Measurements from ENCODE around the gene ORAI3. TPM values are rescaled to one million over a fixed set of nuclear protein-coding genes. Genes with fewer than 3 reads are reported as not detected.

Gene ORAI3
- polyA plus RNA-seq, 1 experiment: 37.1 TPM

GRCh38 chr16:30902029-30902972 lies 46.6 kb upstream of the ORAI3 start:
- Histone ChIP-seq H3K27me3 (ENCODE audit: control insufficient read depth, insufficient read depth, low read length) (no peaks in the 10 kb centered on the region), H3K4me3 (ENCODE audit: low read depth, low read length) (peak overlapping the region; percentile 34), H3K36me3 (ENCODE audit: control insufficient read depth, insufficient read depth, low read length) (no peaks in the 10 kb centered on the region)
- DNase-seq (ENCODE audit: low read depth): no peak
- POLR2A ChIA-PET: interaction anchor here (0.6 to 1.3 kb wide), 2 partner anchors 28 to 569 kb away, joined by 3 to 4 read pairs; partner anchors contain the start of gene TGFB1I1
- CTCF ChIA-PET: interaction anchor here (0.5 to 3.6 kb wide), 24 partner anchors 11 to 132 kb away, joined by 3 to 55 read pairs (median 4); no protein-coding TSS in a partner anchor
- no peak for TF ChIP-seq CTCF (IDR thresholded peaks at IDR 0.05; ENCODE audit: insufficient read depth, low read depth, low read length)

- no peak for TF ChIP-seq CTCF (IDR thresholded peaks at IDR 0.05; ENCODE audit: insufficient read depth, low read depth, low read length)
- no peak for DNase-seq (ENCODE audit: low read depth)
- no peak overlapping the region for H3K4me3 ChIP-seq (ENCODE audit: low read depth, low read length)
- ChIA-PET POLR2A (no interaction called here), CTCF (interaction anchor here (0.5 to 3.6 kb wide), 16 partner anchors 11 to 121 kb away, joined by 3 to 55 read pairs (median 4); no protein-coding TSS in a partner anchor)
- no peaks in the 10 kb centered on the region for H3K27me3 ChIP-seq (ENCODE audit: control insufficient read depth, insufficient read depth, low read length)
- H3K36me3 ChIP-seq (ENCODE audit: control insufficient read depth, insufficient read depth, low read length): no peaks in the 10 kb centered on the region
Measured at GRCh38 chr16:30903002-30903401, 45.9 kb upstream of the ORAI3 start.

DNA sequence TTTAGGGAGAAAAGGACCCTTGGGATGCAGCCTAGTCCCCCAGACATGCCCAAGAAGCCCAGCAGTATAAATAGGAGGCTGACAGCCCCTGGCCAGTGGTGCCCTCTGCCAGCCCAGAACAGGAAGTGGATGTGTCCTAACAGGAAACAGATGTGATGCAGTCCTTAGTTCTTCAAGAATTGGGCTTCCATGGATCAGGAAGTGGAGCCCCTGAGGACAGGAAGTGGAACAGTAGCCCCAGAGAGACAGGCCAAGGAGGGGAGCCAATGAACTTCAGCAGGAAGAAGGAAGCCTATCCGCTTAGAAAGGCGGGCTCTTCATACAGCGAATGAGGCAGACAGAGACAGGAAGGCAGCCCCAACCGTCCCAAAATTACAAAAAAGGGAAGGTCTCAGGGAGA lies 45.3 kb upstream of the ORAI3 start:
- no peak for TF ChIP-seq CTCF (IDR thresholded peaks at IDR 0.05; ENCODE audit: insufficient read depth, low read depth, low read length)

DNA sequence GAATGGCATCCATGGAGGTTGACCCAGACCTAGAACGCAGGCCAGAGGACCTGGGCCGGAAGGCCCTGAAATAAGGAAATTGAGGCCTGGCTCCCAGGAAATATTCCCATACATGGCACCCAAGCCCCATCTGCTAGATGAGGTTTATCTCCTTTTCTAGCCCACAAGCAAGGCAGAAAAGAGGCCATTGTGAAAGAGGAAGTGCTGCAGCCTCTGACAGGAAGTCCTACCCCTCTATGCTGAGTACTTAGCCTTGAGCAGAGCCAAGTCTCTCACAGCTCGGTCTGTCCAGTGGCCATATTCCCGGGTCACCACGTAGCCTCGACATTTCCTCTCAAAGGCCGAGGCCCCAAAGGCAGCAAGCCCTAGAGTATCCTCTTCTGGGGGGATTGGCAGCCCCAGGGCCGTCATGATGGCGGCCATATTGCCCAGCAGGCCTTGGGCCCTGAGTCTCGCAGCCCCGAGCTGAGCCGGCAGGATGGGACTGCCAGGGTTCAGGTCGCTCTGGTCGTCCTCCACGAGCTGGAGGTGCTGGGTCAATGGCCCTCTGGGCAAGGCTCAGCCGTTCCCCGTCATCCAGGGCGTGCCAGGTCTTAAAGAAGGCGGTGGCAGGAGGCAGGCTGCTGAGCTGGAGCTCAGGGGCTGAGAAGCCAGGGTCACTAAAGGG lies 44.6 kb upstream of the ORAI3 start:
- POLR2A ChIA-PET: no interaction called here
- Histone ChIP-seq H3K4me3 (ENCODE audit: low read depth, low read length) (no peak overlapping the region), H3K36me3 (ENCODE audit: control insufficient read depth, insufficient read depth, low read length) (no peaks in the 10 kb centered on the region), H3K27me3 (ENCODE audit: control insufficient read depth, insufficient read depth, low read length) (no peaks in the 10 kb centered on the region)
- TF ChIP-seq CTCF (IDR thresholded peaks at IDR 0.05; ENCODE audit: insufficient read depth, low read depth, low read length): no peak
- CTCF ChIA-PET: interaction anchor here (4.1 kb wide), 1 partner anchor 60 kb away, joined by 19 read pairs; no protein-coding TSS in a partner anchor
- no peak for DNase-seq (ENCODE audit: low read depth)

More for the DNA sequence above, 45.3 kb upstream of the ORAI3 start:
- no peaks in the 10 kb centered on the region for H3K27me3 ChIP-seq (ENCODE audit: control insufficient read depth, insufficient read depth, low read length)
- no peak for DNase-seq (ENCODE audit: low read depth)
- no peaks in the 10 kb centered on the region for H3K36me3 ChIP-seq (ENCODE audit: control insufficient read depth, insufficient read depth, low read length)
- ChIA-PET CTCF (interaction anchor here (1.1 to 4.1 kb wide), 4 partner anchors 13 to 59 kb away, joined by 3 to 55 read pairs (median 12); no protein-coding TSS in a partner anchor), POLR2A (no interaction called here)
- no peak overlapping the region for H3K4me3 ChIP-seq (ENCODE audit: low read depth, low read length)

DNA sequence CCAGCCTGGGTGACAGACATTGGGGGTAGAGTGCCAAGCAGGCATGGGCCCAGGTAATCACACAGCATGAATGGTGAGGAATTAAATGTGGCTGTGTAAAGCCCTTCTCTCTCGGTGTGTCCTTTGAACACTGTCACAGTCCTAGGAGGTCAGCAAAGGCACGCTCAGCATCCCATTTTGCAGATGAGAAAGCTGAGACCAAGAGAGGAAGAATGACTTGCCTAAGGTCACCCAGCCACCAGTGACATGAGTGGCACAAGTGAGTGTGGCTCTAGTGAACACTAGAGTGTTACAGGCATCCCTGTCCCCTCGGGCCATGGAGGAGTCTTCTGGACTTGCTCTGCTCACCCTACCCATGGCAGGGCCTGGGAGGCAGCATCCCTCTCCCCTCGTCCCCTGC lies 41.8 kb upstream of the ORAI3 start:
- Histone ChIP-seq H3K4me3 (ENCODE audit: low read depth, low read length) (no peak overlapping the region), H3K27me3 (ENCODE audit: control insufficient read depth, insufficient read depth, low read length) (no peaks in the 10 kb centered on the region), H3K36me3 (ENCODE audit: control insufficient read depth, insufficient read depth, low read length) (no peaks in the 10 kb centered on the region)
- no peak for DNase-seq (ENCODE audit: low read depth)
- POLR2A ChIA-PET: no interaction called here
- CTCF ChIA-PET: interaction anchor here (0.8 to 4.1 kb wide), 4 partner anchors 11 to 92 kb away, joined by 3 to 19 read pairs (median 4); partner anchors contain the start of gene CTF1
- no peak for TF ChIP-seq CTCF (IDR thresholded peaks at IDR 0.05; ENCODE audit: insufficient read depth, low read depth, low read length)

All from BJ (cell line).